SK-N-SH treated with all-trans-retinoic acid at 6 μM for 48 hours (cell line): ENCODE results near the gene ITGA8.

ENCODE experiments used
- ARNTL ChIP-seq: fragments of 450-650 bp; formaldehyde crosslinking; IDR thresholded peaks from 2 replicates; pipeline ENCODE4 v1.5.0; 2020; ENCODE audit warnings: low read depth, mild to moderate bottlenecking, moderate library complexity, borderline replicate concordance
- BACH2 ChIP-seq: fragments of 250-450 bp; sonication (Bioruptor Pico); IDR thresholded peaks from 2 replicates; pipeline ENCODE4 v1.9.0; 2021; ENCODE audit warnings: mild to moderate bottlenecking, borderline replicate concordance
- GLIS3 ChIP-seq: fragments of 250-450 bp; sonication (Bioruptor Pico); IDR thresholded peaks from 2 replicates; pipeline ENCODE4 v1.5.0; 2020; ENCODE audit warnings: mild to moderate bottlenecking, moderate library complexity
- PPARA ChIP-seq: fragments of 250-450 bp; sonication (Bioruptor Pico); IDR thresholded peaks from 2 replicates; pipeline ENCODE4 v1.5.0; 2020; ENCODE audit warnings: mild to moderate bottlenecking, borderline replicate concordance
- RARB ChIP-seq: fragments of 250-450 bp; sonication (Bioruptor Pico); IDR thresholded peaks from 2 replicates; pipeline ENCODE4 v1.8.0; 2021; ENCODE audit warnings: mild to moderate bottlenecking, moderate library complexity
- TCF4 ChIP-seq: fragments of 250-450 bp; sonication (Bioruptor Pico); IDR thresholded peaks from 2 replicates; pipeline ENCODE4 v1.8.0; 2021; ENCODE audit warnings: mild to moderate bottlenecking, moderate library complexity, borderline replicate concordance
- TSHZ2 ChIP-seq: fragments of 250-450 bp; sonication (Bioruptor Pico); IDR thresholded peaks from 2 replicates; pipeline ENCODE4 v1.5.0; 2020; ENCODE audit warnings: mild to moderate bottlenecking, moderate library complexity

- TF ChIP-seq PPARA (no peak), TSHZ2 (CRISPR knock-in tag) (no peak), ARNTL (CRISPR knock-in tag) (no peak), RARB (CRISPR knock-in tag) (no peak), TCF4 (CRISPR knock-in tag) (no peak), BACH2 (no peak), GLIS3 (CRISPR knock-in tag) (no peak)
Measured at GRCh38 chr10:15625261-15625660, 94.5 kb downstream of the ITGA8 start.
